ENCODE measurements around the gene ALPL. TPM values are rescaled to one million over a fixed set of nuclear protein-coding genes. Genes with fewer than 3 reads are reported as not detected.

The ALPL gene
- polyA plus RNA-seq, 1 donor, result 40.2 TPM

- no peak for DNase-seq
Measured at GRCh38 chr1:21598904-21599303, 89.7 kb downstream of the ALPL start.

- no peak for DNase-seq
Measured at GRCh38 chr1:21599402-21599801, 90.2 kb downstream of the ALPL start.

- no peak for DNase-seq
Measured at GRCh38 chr1:21601278-21602048, 92.2 kb downstream of the ALPL start.

- DNase-seq, result no peak
Measured at GRCh38 chr1:21603177-21604138, 94.2 kb downstream of the ALPL start.

- DNase-seq, result no peak
Measured at GRCh38 chr1:21604208-21604957, 95.2 kb downstream of the ALPL start.

- DNase-seq, result no peak
Measured at GRCh38 chr1:21605012-21605715, 95.9 kb downstream of the ALPL start.

GRCh38 chr1:21605964-21606705 lies 96.9 kb downstream of the ALPL start:
- no peak for DNase-seq

GRCh38 chr1:21607549-21608529 lies 98.6 kb downstream of the ALPL start:
- peak; percentile 70 for DNase-seq

GRCh38 chr1:21608798-21609197 lies 99.6 kb downstream of the ALPL start:
- DNase-seq, result no peak

- no peak for DNase-seq
Measured at GRCh38 chr1:21610027-21610426, 100.8 kb downstream of the ALPL start.

- DNase-seq, result no peak
Measured at GRCh38 chr1:21610989-21611785, 102.0 kb downstream of the ALPL start.

- no peak for DNase-seq
Measured at GRCh38 chr1:21612057-21612456, 102.8 kb downstream of the ALPL start.

GRCh38 chr1:21613072-21613867 lies 104.0 kb downstream of the ALPL start:
- no peak for DNase-seq

- no peak for DNase-seq
Measured at GRCh38 chr1:21614419-21615115, 105.3 kb downstream of the ALPL start.

GRCh38 chr1:21616372-21616771 lies 107.1 kb downstream of the ALPL start:
- DNase-seq, result no peak

GRCh38 chr1:21617126-21617738 lies 108.0 kb downstream of the ALPL start:
- no peak for DNase-seq

GRCh38 chr1:21618059-21618458 lies 108.8 kb downstream of the ALPL start:
- no peak for DNase-seq

Measured in left kidney (tissue), 2 donors.